Naive thymus-derived CD8-positive, alpha-beta T cell (primary cell): ENCODE measurements around the gene PODXL2. TPM values are rescaled to one million over a fixed set of nuclear protein-coding genes. Genes with fewer than 3 reads are reported as not detected.

Experiments used
- ATAC-seq, 2 donors: fragments of 150-1000 bp; cut with Tn5 transposase in 1 of 2; sonication (Bioruptor Pico), chemical (Tn5 transposase) in 1 of 2; 1 replicate in 1 of 2; 2 replicates in 1 of 2; pipeline ENCODE4 v1.10.0; 2021; ENCODE audit warnings: mild to moderate bottlenecking in 2 of 2, moderate library complexity in 2 of 2
- POLR2A ChIA-PET: fragments of 350-600 bp; sonication (Branson Sonifier 250); formaldehyde crosslinking; loops from one replicate; lab custom pipeline; 2021; ENCODE audit warnings: antibody characterized with exemption; lab: Charles Lee
- DNase-seq, 10 donors: peaks; one replicate each; pipeline versions ENCODE4 v3.0.0 to v3.0.0-alpha.2; 2020 to 2022
- H3K27ac Mint-ChIP-seq, 10 donors: one replicate each; pipeline ENCODE4 v1.8.0; 2020 to 2022; ENCODE audit warnings: mild to moderate bottlenecking in 10 of 10, mixed read lengths in 10 of 10, moderate library complexity in 4 of 10, inconsistent platforms in 1 of 10
- H3K27me3 Mint-ChIP-seq, 5 donors: one replicate each; pipeline ENCODE4 v1.8.0; 2021 to 2022; ENCODE audit warnings: mixed read lengths in 5 of 5
- H3K36me3 Mint-ChIP-seq, 3 donors: one replicate each; pipeline ENCODE4 v1.8.0; 2020 to 2022; ENCODE audit warnings: mixed read lengths in 3 of 3, mild to moderate bottlenecking in 2 of 3, inconsistent platforms in 1 of 3
- H3K4me1 Mint-ChIP-seq, 4 donors: one replicate each; pipeline ENCODE4 v1.8.0; 2021 to 2022; ENCODE audit warnings: mixed read lengths in 4 of 4
- H3K4me3 Mint-ChIP-seq, 10 donors: one replicate each; pipeline ENCODE4 v1.8.0; 2020 to 2022; ENCODE audit warnings: mild to moderate bottlenecking in 10 of 10, mixed read lengths in 10 of 10, moderate library complexity in 6 of 10, inconsistent platforms in 1 of 10
- H3K9me3 Mint-ChIP-seq, 9 donors: one replicate each; pipeline ENCODE4 v1.8.0; 2020 to 2022; ENCODE audit warnings: mixed read lengths in 9 of 9, mild to moderate bottlenecking in 3 of 9, inconsistent platforms in 1 of 9, moderate library complexity in 1 of 9
- polyA plus RNA-seq, 3 donors: library from polyadenylated mRNA; unstranded; fragments of 300-500 nt; fragmentation: Illumina TruSeq; gene quantifications; one replicate each; pipeline ENCODE4 v1.2.3, GENCODE V29; 2021
- total RNA-seq, 8 experiments: library from RNA in 2 of 8; stranded (reverse) in 2 of 8; gene quantifications; one replicate each; pipeline ENCODE4 v1.2.3 and lab custom pipeline; 2021 to 2026

Gene PODXL2
- total and polyA plus RNA-seq, 5 experiments from 2014 or later: 0.66 to 4.1 (median 2.6) TPM

DNA sequence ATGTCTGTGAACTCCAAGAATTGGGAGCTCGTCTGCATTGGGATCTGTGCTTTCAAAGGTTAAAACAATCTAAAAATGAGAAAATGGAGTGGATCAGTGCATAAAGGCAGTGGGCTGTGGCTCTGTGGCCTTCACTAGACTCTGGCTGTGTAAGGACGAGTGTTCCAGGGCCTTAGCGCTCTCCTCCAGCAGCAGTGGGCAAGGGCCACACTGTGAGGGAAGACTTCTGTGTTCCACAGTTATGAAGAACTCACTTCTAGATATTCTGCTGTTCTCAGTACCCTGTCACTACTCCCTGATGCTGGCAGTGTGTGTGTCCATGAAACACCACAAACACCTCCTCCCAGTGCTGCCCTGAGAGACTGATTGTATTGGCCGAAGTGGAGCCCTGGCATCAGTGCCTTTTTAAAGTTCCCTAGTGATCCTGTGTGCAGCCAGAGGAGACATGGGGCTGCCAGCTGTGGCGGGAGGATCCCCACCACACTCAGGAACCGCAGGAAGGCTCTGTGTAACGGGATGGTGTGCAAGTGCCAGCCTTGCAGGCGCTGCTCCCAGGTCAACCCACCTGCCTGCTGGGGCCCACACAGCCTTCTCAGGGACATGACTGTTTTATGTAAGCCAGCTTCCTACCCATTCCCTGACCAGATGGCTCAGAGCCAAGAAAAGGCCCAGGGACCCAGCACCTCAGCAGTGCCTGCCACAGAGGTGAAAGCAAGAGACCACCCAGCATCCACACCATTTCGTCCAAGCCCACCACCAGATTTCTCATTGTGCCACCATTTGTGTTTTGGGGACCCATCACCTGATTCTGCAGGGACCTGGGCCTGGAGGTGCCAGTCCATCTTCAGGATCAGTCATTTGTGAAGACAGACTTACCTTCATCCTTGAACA, 84.1 kb downstream of the PODXL2 start:
- Mint-ChIP-seq H3K9me3 (no peaks in the 10 kb centered on the region), H3K27me3 (peaks cover 0 to 5% (median 0%) of the 10 kb centered on the region in 5 donors), H3K4me3 (no peak overlapping the region), H3K36me3 (no peaks in the 10 kb centered on the region), H3K4me1 (no peaks in the 10 kb centered on the region), H3K27ac (no peak overlapping the region)
- POLR2A ChIA-PET: no interaction called here
- no peak for DNase-seq
- no peak for ATAC-seq

GRCh38 chr3:127714125-127714571, 85.2 kb downstream of the PODXL2 start:
- Mint-ChIP-seq H3K9me3 (no peaks in the 10 kb centered on the region), H3K4me3 (no peak overlapping the region), H3K27me3 (peaks cover 0 to 5% (median 0%) of the 10 kb centered on the region in 5 donors), H3K36me3 (no peaks in the 10 kb centered on the region), H3K27ac (peak overlapping the region in 1 of 10 donors; percentile 24), H3K4me1 (no peaks in the 10 kb centered on the region)
- DNase-seq (no peak), ATAC-seq (no peak)
- POLR2A ChIA-PET: no interaction called here

DNA sequence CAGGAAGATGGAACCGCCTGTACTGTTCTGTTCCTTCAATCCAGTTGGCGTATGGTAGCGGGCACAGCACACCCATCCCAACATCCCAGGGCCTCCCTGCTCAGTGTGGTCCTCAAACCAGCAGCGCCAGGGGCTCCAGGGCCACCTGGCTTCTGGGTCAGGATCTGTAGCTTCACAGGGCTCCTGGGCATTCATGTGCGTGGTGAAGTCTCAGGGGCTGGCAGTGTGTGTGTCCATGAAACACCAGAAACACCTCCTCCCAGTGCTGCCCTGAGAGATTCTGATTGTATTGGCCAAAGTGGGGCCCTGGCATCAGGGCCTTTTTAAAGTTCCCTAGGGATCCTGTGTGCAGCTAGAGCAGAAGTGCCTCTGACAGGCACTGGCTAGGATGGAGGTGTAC, 85.9 kb downstream of the PODXL2 start:
- Mint-ChIP-seq H3K27ac (no peak overlapping the region), H3K27me3 (peaks cover 0 to 5% (median 0%) of the 10 kb centered on the region in 5 donors), H3K36me3 (no peaks in the 10 kb centered on the region), H3K4me1 (no peaks in the 10 kb centered on the region), H3K4me3 (no peak overlapping the region), H3K9me3 (no peaks in the 10 kb centered on the region)
- ATAC-seq (no peak), DNase-seq (no peak)
- POLR2A ChIA-PET: interaction anchor here (0.5 kb wide), 1 partner anchor 40 kb away, joined by 4 read pairs; no protein-coding TSS in a partner anchor

DNA sequence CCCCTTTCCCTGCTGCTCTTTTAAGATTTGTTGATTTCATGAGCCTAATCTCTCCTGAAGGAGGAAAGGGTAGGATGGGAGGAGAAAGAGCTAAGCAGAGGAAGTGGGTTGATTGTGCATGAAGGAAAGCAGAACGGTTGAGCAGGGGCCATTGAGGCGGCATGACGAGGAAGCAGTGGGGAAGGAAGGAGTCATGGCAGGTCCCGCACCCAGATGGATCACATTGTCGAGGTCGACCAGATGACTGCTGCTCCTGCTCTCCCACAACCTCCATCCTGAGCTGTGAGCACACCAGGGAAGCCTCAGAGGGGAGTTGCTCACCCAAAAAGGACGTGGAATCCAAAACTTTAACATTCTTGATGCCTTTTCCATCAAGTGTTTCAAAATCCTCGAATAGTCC, 86.5 kb downstream of the PODXL2 start:
- Mint-ChIP-seq H3K27ac (no peak overlapping the region), H3K4me1 (no peaks in the 10 kb centered on the region), H3K27me3 (peaks cover 0 to 5% (median 0%) of the 10 kb centered on the region in 5 donors), H3K36me3 (no peaks in the 10 kb centered on the region), H3K4me3 (no peak overlapping the region), H3K9me3 (no peaks in the 10 kb centered on the region)
- ATAC-seq: no peak
- POLR2A ChIA-PET: interaction anchor here (0.5 kb wide), 1 partner anchor 40 kb away, joined by 4 read pairs; no protein-coding TSS in a partner anchor
- no peak for DNase-seq

DNA sequence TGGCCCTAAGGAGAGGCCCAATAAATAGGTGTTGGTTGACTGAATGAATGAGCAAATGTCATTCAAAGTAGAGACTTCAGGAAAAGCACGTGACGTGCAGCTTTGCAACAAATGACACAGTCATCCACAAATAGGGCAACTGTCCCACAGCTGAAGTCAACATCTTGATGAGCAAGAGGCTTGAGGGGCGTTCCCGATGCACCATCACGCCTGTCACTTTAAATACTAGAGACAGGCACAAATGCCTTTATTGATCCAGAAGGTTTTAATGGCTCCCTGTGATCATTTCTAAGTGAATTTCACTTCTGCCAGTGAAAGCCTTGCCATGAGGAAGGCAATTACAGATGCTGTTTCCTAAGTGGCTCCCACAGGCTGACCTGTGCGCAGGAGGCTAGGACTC, 87.4 kb downstream of the PODXL2 start:
- H3K4me3 Mint-ChIP-seq: no peak overlapping the region
- H3K4me1 Mint-ChIP-seq: no peaks in the 10 kb centered on the region
- DNase-seq: no peak
- no peaks in the 10 kb centered on the region for H3K9me3 Mint-ChIP-seq
- H3K27me3 Mint-ChIP-seq: peaks cover 0 to 5% (median 0%) of the 10 kb centered on the region in 5 donors
- POLR2A ChIA-PET: no interaction called here
- H3K36me3 Mint-ChIP-seq: no peaks in the 10 kb centered on the region
- H3K27ac Mint-ChIP-seq: no peak overlapping the region
- no peak for ATAC-seq

- no peak for DNase-seq
Observed at GRCh38 chr3:127717357-127718244, 88.6 kb downstream of the PODXL2 start.

DNA sequence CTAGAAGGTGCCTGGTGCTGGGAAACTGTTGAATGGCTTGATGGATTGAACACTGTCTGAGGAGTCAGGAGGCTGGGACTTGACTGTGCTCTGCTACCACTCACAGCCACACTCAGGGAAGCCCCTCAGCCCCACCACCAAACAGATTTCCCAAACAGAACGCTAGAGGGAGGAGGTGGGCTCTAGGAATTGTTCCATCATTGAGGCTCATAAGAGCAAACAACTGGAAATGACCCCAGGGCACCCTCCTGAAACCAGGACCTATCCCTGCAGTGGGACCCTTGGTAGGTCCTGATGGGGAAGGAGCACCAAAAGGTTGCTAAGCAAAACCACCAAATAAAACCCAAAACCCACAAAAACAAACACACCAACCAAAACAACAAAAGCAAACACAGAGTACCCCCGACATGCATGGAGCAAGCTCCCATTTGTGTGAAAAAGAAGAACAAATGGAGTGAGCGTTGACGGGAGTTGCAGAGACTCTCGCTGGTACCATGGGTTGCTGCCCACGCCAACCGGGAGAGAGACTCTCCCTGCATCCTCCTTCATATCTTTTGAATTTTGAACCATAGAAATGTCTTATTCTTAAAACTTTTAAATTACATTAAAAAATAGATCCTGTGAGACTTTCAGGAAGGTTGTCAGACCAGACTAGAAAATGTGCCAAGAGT, 89.4 kb downstream of the PODXL2 start:
- Mint-ChIP-seq H3K4me3 (no peak overlapping the region), H3K27me3 (peaks cover 0 to 5% (median 0%) of the 10 kb centered on the region in 5 donors), H3K9me3 (no peaks in the 10 kb centered on the region), H3K27ac (no peak overlapping the region), H3K36me3 (no peaks in the 10 kb centered on the region), H3K4me1 (no peaks in the 10 kb centered on the region)
- DNase-seq (no peak), ATAC-seq (no peak)
- POLR2A ChIA-PET: no interaction called here

More at GRCh38 chr3:127717357-127718244, 88.6 kb downstream of the PODXL2 start:
- POLR2A ChIA-PET: no interaction called here
- no peaks in the 10 kb centered on the region for H3K9me3 Mint-ChIP-seq
- peaks cover 0 to 5% (median 0%) of the 10 kb centered on the region in 5 donors for H3K27me3 Mint-ChIP-seq
- H3K4me1 Mint-ChIP-seq: no peaks in the 10 kb centered on the region
- no peak overlapping the region for H3K27ac Mint-ChIP-seq
- no peaks in the 10 kb centered on the region for H3K36me3 Mint-ChIP-seq
- H3K4me3 Mint-ChIP-seq: peak overlapping the region in 1 of 10 donors; percentile 24
- no peak for ATAC-seq

DNA sequence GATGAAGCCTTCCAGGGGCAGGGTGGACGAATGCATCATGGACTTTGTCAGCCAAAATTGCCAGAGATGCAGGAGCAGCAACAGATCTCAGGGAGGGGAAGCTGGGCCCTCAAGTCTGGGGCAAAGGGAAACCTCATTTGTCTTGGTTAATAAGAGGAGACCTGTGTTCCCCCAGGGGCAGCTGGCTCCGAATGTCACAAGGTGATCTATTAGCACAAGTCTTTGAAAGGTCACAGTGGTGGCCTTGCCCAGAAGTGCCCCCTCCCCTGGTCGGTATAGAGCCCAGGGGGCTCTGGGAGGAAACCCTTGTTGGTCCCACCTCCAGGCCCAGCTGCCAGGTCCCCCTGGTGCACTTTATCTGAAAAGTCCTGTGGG, 89.9 kb downstream of the PODXL2 start:
- DNase-seq: no peak
- POLR2A ChIA-PET: no interaction called here

DNA sequence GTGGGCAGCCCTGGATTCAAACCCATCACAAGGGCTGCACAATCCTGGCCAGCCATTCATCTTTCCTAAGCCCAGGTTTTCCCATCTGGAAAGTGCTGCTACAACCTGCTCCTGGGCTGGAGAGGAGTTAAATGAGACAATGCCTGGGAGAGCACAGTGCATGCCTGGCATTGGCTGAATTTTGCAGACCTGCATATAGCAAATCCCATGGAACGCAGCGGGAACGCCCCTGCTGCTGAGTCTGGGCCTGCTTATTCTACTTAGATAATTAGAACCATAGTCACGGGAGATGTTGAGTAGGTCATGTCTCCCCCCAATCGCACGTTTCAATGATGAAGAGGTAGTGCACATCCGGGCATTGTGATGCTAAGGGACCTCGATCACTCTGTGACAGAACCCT, 90.4 kb downstream of the PODXL2 start:
- no peak for ATAC-seq
- Mint-ChIP-seq H3K4me1 (no peaks in the 10 kb centered on the region), H3K27me3 (peaks cover 0 to 6% (median 0%) of the 10 kb centered on the region in 5 donors), H3K36me3 (peaks cover 0 to 4% (median 0%) of the 10 kb centered on the region in 3 donors), H3K9me3 (no peaks in the 10 kb centered on the region), H3K27ac (peak overlapping the region in 1 of 10 donors; percentile 15), H3K4me3 (no peak overlapping the region)
- POLR2A ChIA-PET: no interaction called here
- no peak for DNase-seq

More for the DNA sequence above, 89.9 kb downstream of the PODXL2 start:
- no peak overlapping the region for H3K27ac Mint-ChIP-seq
- H3K27me3 Mint-ChIP-seq: peaks cover 0 to 6% (median 1%) of the 10 kb centered on the region in 5 donors
- no peaks in the 10 kb centered on the region for H3K9me3 Mint-ChIP-seq
- ATAC-seq: no peak
- H3K4me3 Mint-ChIP-seq: no peak overlapping the region
- no peaks in the 10 kb centered on the region for H3K4me1 Mint-ChIP-seq
- peaks cover 0 to 3% (median 0%) of the 10 kb centered on the region in 3 donors for H3K36me3 Mint-ChIP-seq

GRCh38 chr3:127720161-127720823, 91.3 kb downstream of the PODXL2 start:
- H3K4me3 Mint-ChIP-seq: no peak overlapping the region
- POLR2A ChIA-PET: no interaction called here
- peaks cover 0 to 9% (median 6%) of the 10 kb centered on the region in 5 donors for H3K27me3 Mint-ChIP-seq
- no peak for DNase-seq
- H3K9me3 Mint-ChIP-seq: no peaks in the 10 kb centered on the region
- peaks cover 0 to 4% (median 0%) of the 10 kb centered on the region in 3 donors for H3K36me3 Mint-ChIP-seq
- ATAC-seq: no peak
- no peak overlapping the region for H3K27ac Mint-ChIP-seq
- no peaks in the 10 kb centered on the region for H3K4me1 Mint-ChIP-seq

DNA sequence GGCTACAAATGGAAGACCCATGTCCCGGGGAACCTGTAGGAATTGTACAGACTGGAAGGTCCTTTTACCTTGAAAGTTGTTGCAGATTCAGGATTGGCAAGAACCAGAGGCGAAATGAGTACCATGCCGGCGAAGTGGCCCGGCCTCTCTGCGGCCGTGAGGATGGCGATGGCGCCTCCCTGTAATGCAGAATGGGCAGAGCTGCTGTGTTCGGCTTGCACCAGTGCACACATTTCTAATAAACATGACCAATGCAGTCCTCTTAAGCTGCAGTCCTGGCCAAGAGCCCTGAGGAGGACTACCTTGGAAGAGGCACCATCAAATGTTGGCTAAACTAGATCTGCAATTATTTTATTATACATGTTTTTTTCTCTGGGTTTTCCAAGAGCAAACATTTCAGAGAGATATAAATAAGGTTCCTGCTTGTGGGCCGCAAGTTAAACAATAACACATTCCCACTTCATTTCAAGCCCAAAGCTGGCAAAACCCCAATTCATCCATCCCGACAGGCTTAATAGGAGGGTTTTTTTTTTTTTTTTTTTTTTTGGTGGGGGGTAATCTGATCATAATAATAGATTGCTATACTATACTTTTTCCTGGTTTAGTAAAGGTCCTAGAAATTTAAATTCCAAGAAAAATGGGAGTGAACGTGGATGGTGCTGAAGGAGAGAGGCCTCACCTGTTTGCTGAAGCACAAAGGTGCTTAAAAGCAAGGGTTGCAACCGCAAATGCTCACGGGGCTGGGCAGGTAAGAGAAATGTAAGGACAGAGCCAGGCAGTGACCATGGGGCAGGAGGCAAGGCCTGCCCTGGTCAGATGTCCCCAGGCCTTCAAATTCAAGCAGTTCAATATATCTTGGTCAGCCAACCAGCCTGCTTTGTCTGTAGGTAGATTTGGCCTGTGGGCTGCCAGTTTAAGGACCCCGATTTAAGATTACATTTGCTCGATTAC, 92.3 kb downstream of the PODXL2 start:
- Mint-ChIP-seq H3K27me3 (peaks cover 0 to 11% (median 4%) of the 10 kb centered on the region in 5 donors), H3K36me3 (peaks cover 0 to 4% (median 0%) of the 10 kb centered on the region in 3 donors), H3K27ac (no peak overlapping the region), H3K4me1 (peaks cover 0 to 2% (median 0%) of the 10 kb centered on the region in 4 donors), H3K4me3 (no peak overlapping the region), H3K9me3 (no peaks in the 10 kb centered on the region)
- ATAC-seq: no peak
- POLR2A ChIA-PET: no interaction called here
- DNase-seq: no peak
